Stimulated activated CD4-positive, alpha-beta T cell treated with anti-CD3 and anti-CD28 coated beads, Interleukin-4, amount 100 ng/mL, for 4 hours (primary cell): ENCODE measurements around the gene IGFL2.
A peak's percentile ranks its signal among the peaks of the same experiment; 100 is the strongest.
"Not testable (repeated sequence)": the region's sequence is repeated elsewhere in the genome, so short reads cannot be mapped to it uniquely, and the experiment has no call there.

Experiments used
- DNase-seq, 2 experiments: peaks; one replicate each; pipeline ENCODE4 v3.0.0-alpha.2; 2020

Gene IGFL2

GRCh38 chr19:46147791-46148288 lies at the start of gene IGFL2:
TSS of gene IGFL2 (plus strand) at chr19:46148238. CDS start at chr19:46148279, 41 bp downstream.
- peak in 1 of 2 experiments; percentile 29 for DNase-seq

GRCh38 chr19:46100344-46100743 lies 47.7 kb upstream of the IGFL2 start:
- no peak for DNase-seq

- DNase-seq = no peak
Measured at GRCh38 chr19:46101293-46101692, 46.7 kb upstream of the IGFL2 start.

GRCh38 chr19:46102333-46102732 lies 45.7 kb upstream of the IGFL2 start:
- not testable (repeated sequence) for DNase-seq

- no peak for DNase-seq
Measured at GRCh38 chr19:46107371-46107770, 40.7 kb upstream of the IGFL2 start.

- no peak for DNase-seq
Measured at GRCh38 chr19:46109876-46110275, 38.2 kb upstream of the IGFL2 start.

GRCh38 chr19:46111376-46111775 lies 36.7 kb upstream of the IGFL2 start:
- DNase-seq = no peak

GRCh38 chr19:46112527-46112926 lies 35.5 kb upstream of the IGFL2 start:
- no peak for DNase-seq

GRCh38 chr19:46113726-46114125 lies 34.3 kb upstream of the IGFL2 start:
- DNase-seq = no peak

- peak; percentile 12 to 23 for DNase-seq
Measured at GRCh38 chr19:46115396-46116106, 32.5 kb upstream of the IGFL2 start.

GRCh38 chr19:46116121-46116520 lies 31.9 kb upstream of the IGFL2 start:
- DNase-seq = no peak

- DNase-seq = no peak
Measured at GRCh38 chr19:46118136-46118535, 29.9 kb upstream of the IGFL2 start.

GRCh38 chr19:46124638-46125115 lies 23.4 kb upstream of the IGFL2 start, which contains the start of gene IGFL3:
TSS of gene IGFL3 (minus strand) at chr19:46124688. CDS start at chr19:46124649, 39 bp downstream.
- no peak for DNase-seq

- DNase-seq = no peak
Measured at GRCh38 chr19:46125447-46125846, 22.6 kb upstream of the IGFL2 start.

GRCh38 chr19:46126086-46126580 lies 21.9 kb upstream of the IGFL2 start:
- no peak for DNase-seq

- DNase-seq = no peak
Measured at GRCh38 chr19:46131485-46132143, 16.4 kb upstream of the IGFL2 start.

- no peak for DNase-seq
Measured at GRCh38 chr19:46132508-46133100, 15.4 kb upstream of the IGFL2 start.

- DNase-seq = no peak
Measured at GRCh38 chr19:46133101-46133627, 14.9 kb upstream of the IGFL2 start.

- no peak for DNase-seq
Measured at GRCh38 chr19:46133777-46134241, 14.2 kb upstream of the IGFL2 start.

GRCh38 chr19:46134527-46134926 lies 13.5 kb upstream of the IGFL2 start:
- no peak for DNase-seq

- no peak for DNase-seq
Measured at GRCh38 chr19:46137915-46138473, 10.0 kb upstream of the IGFL2 start.

- no peak for DNase-seq
Measured at GRCh38 chr19:46141421-46141820, 6.6 kb upstream of the IGFL2 start.

GRCh38 chr19:46142294-46142693 lies 5.7 kb upstream of the IGFL2 start:
- DNase-seq = no peak
